ENCODE data around the gene BNIP3. TPM values are rescaled to one million over a fixed set of nuclear protein-coding genes. Genes with fewer than 3 reads are reported as not detected.

The BNIP3 gene
- total RNA-seq, 6 donors from 2014 or later, result 34.6 to 114 (median 51.9) TPM

- TF ChIP-seq CTCF (IDR thresholded peaks at IDR 0.05) (no peak), EP300 (IDR thresholded peaks at IDR 0.05) (no peak), POLR2AphosphoS5 (IDR thresholded peaks at IDR 0.05) (no peak), POLR2A (IDR thresholded peaks at IDR 0.05) (no peak)
- peaks cover 0 to 43% (median 20%) of the 10 kb centered on the region in 4 donors for H3K36me3 ChIP-seq
- WGBS, 2 donors, result 84 to 85% methylated on average over 32 of the region's 32 CpGs
- H3K4me1 ChIP-seq, result no peaks in the 10 kb centered on the region
- no peak overlapping the region for H3K27ac ChIP-seq
- ATAC-seq (ENCODE audit: low FRiP score in 2 of 2) (peak in 1 of 2 donors; percentile 28), DNase-seq (peak in 1 of 2 donors; percentile 72)
- H3K4me3 ChIP-seq, result no peak overlapping the region
- no peaks in the 10 kb centered on the region for H3K27me3 ChIP-seq
- H3K9me3 ChIP-seq, result no peaks in the 10 kb centered on the region
Observed at GRCh38 chr10:131961777-131962662, 19.7 kb downstream of the BNIP3 start.

- Histone ChIP-seq H3K27me3 (no peaks in the 10 kb centered on the region), H3K27ac (no peak overlapping the region), H3K4me1 (no peaks in the 10 kb centered on the region), H3K36me3 (peaks cover 2 to 44% (median 23%) of the 10 kb centered on the region in 4 donors), H3K4me3 (no peak overlapping the region), H3K9me3 (no peaks in the 10 kb centered on the region)
- ATAC-seq (ENCODE audit: low FRiP score in 2 of 2) (peak; percentile 22 to 49), DNase-seq (peak in 1 of 2 donors; percentile 85)
- TF ChIP-seq POLR2A (IDR thresholded peaks at IDR 0.05) (no peak), POLR2AphosphoS5 (IDR thresholded peaks at IDR 0.05) (no peak), EP300 (IDR thresholded peaks at IDR 0.05) (no peak), CTCF (IDR thresholded peaks at IDR 0.05) (no peak)
- 94 to 100% methylated on average over 4 to 23 of the region's 26 CpGs for WGBS, 2 donors
Observed at GRCh38 chr10:131961047-131961776, 20.5 kb downstream of the BNIP3 start.

- DNase-seq, result peak in 1 of 2 donors; percentile 58
Observed at GRCh38 chr10:131960631-131961046, 21.1 kb downstream of the BNIP3 start.

GRCh38 chr10:131959841-131960240 lies 21.9 kb downstream of the BNIP3 start:
- no peak for DNase-seq
- Histone ChIP-seq H3K4me1 (no peaks in the 10 kb centered on the region), H3K9me3 (no peaks in the 10 kb centered on the region), H3K27me3 (no peaks in the 10 kb centered on the region), H3K4me3 (no peak overlapping the region), H3K36me3 (peaks cover 8 to 49% (median 33%) of the 10 kb centered on the region in 4 donors), H3K27ac (no peak overlapping the region)
- ATAC-seq (ENCODE audit: low FRiP score in 2 of 2), result no peak
- TF ChIP-seq EP300 (IDR thresholded peaks at IDR 0.05) (no peak), POLR2AphosphoS5 (IDR thresholded peaks at IDR 0.05) (no peak), POLR2A (IDR thresholded peaks at IDR 0.05) (no peak), CTCF (IDR thresholded peaks at IDR 0.05) (no peak)
- 90 to 95% methylated on average over 17 to 19 of the region's 19 CpGs for WGBS, 2 donors

More at GRCh38 chr10:131960631-131961046, 21.1 kb downstream of the BNIP3 start:
- H3K4me3 ChIP-seq, result no peak overlapping the region
- TF ChIP-seq POLR2AphosphoS5 (IDR thresholded peaks at IDR 0.05) (no peak), POLR2A (IDR thresholded peaks at IDR 0.05) (no peak), CTCF (IDR thresholded peaks at IDR 0.05) (no peak), EP300 (IDR thresholded peaks at IDR 0.05) (no peak)
- ATAC-seq (ENCODE audit: low FRiP score in 2 of 2), result peak; percentile 19 to 22
- no peak overlapping the region for H3K27ac ChIP-seq
- peaks cover 7 to 45% (median 29%) of the 10 kb centered on the region in 4 donors for H3K36me3 ChIP-seq
- H3K4me1 ChIP-seq, result no peaks in the 10 kb centered on the region
- no peaks in the 10 kb centered on the region for H3K9me3 ChIP-seq
- WGBS, 2 donors, result 90 to 93% methylated on average over 8 to 18 of the region's 18 CpGs
- no peaks in the 10 kb centered on the region for H3K27me3 ChIP-seq

Data from upper lobe of left lung (tissue), 6 donors.